Measurements from ENCODE around the gene PLCB3. TPM values are rescaled to one million over a fixed set of nuclear protein-coding genes. Genes with fewer than 3 reads are reported as not detected.
A peak's percentile ranks its signal among the peaks of the same experiment; 100 is the strongest.

The PLCB3 gene
- total RNA-seq, 1 experiment from 2014 or later: 10.4 TPM

DNA sequence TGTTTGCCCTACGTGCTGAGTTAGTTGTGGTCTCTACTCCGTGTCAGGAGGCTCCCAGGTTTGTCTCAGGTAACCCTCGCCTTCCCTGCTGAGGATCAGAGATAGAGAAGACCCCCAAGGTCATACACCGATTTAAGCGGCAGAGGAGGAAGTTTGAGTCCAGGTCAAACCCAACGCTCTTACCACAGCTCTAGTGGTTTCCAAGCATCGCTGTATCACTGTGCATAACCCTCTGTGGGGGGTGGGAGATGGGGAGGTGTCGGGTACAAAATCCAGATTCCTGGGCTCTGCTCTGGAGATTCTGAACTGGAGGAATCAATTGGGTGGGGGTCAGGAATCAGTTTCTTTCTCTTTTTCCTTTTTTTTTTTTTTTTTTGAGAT is 20.4 kb upstream of the PLCB3 start:
- in situ Hi-C loops (cut with HindIII; ENCODE audit: low pct_unique_long_range_greater_than_20kb, low sequenced_read_pairs): no loop called here
- no peak for DNase-seq (ENCODE audit: low read depth, low spot score)

- no peak for DNase-seq (ENCODE audit: low read depth, low spot score)
- in situ Hi-C loops (cut with HindIII; ENCODE audit: low pct_unique_long_range_greater_than_20kb, low sequenced_read_pairs): no loop called here
These were observed 19.8 kb upstream of the PLCB3 start for GRCh38 chr11:64231546-64231945.

- DNase-seq (ENCODE audit: low read depth, low spot score): no peak
- in situ Hi-C loops (cut with HindIII; ENCODE audit: low pct_unique_long_range_greater_than_20kb, low sequenced_read_pairs): no loop called here
These were observed 19.0 kb upstream of the PLCB3 start for GRCh38 chr11:64232182-64232966.

- DNase-seq (ENCODE audit: low read depth, low spot score): no peak
- in situ Hi-C loops (cut with HindIII; ENCODE audit: low pct_unique_long_range_greater_than_20kb, low sequenced_read_pairs): no loop called here
These were observed 18.4 kb upstream of the PLCB3 start for GRCh38 chr11:64232967-64233315.

- in situ Hi-C loops (cut with HindIII; ENCODE audit: low pct_unique_long_range_greater_than_20kb, low sequenced_read_pairs): no loop called here
These were observed 17.3 kb upstream of the PLCB3 start, which contains the start of gene VEGFB for GRCh38 chr11:64233913-64234586. VEGFB (plus strand) TSS chr11:64234584; CDS start chr11:64234834, 250 bp downstream.

DNA sequence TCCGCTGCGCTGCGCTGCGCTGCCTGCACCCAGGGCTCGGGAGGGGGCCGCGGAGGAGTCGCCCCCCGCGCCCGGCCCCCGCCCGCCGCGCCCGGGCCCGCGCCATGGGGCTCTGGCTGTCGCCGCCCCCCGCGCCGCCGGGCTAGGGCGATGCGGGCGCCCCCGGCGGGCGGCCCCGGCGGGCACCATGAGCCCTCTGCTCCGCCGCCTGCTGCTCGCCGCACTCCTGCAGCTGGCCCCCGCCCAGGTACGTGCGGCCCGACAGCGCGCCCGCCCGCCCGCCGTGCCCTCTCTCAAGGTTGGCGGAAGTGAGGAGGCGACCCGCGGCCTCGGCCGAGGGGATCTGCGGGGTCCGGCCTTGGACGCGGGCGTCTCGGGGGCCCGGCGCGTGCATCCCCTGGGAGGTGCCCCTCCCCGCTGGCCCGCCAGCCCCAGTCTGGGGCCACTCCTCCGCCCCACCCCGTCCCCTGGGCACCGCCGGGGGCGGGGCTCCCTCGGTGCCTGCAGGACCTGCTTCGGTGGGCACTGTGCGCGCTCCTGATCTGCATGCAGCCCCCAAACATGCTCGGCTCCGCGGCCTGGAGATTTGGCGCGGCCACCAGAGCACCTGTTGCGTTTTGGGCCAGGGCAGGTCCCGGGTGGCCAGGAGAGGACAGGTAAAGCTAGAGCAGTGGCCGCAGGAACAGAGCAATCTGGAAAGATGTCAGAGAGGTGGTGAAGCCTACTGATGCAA is 16.5 kb upstream of the PLCB3 start:
- DNase-seq (ENCODE audit: low read depth, low spot score): no peak
- in situ Hi-C loops (cut with HindIII; ENCODE audit: low pct_unique_long_range_greater_than_20kb, low sequenced_read_pairs): no loop called here

More at GRCh38 chr11:64233913-64234586, 17.3 kb upstream of the PLCB3 start, which contains the start of gene VEGFB:
- peak; percentile 55 for DNase-seq (ENCODE audit: low read depth, low spot score)

- no peak for DNase-seq (ENCODE audit: low read depth, low spot score)
- in situ Hi-C loops (cut with HindIII; ENCODE audit: low pct_unique_long_range_greater_than_20kb, low sequenced_read_pairs): no loop called here
These were observed 15.7 kb upstream of the PLCB3 start for GRCh38 chr11:64235437-64236161.

DNA sequence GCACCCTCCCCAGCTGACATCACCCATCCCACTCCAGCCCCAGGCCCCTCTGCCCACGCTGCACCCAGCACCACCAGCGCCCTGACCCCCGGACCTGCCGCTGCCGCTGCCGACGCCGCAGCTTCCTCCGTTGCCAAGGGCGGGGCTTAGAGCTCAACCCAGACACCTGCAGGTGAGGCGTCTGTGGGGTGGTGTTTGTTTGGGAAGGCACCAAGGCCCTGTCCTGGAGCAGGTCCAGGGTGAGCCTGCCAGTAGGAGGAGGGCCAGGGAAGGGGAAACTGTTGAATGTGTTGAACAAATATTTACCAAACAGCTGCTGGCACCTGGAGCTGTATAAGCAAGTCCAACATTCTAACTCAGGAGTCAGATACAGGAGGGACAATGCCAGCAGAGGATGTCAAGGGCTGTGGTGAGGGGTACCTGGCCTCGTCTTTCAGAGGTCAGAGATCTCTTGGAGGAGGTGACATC is 13.8 kb upstream of the PLCB3 start:
- in situ Hi-C loops (cut with HindIII; ENCODE audit: low pct_unique_long_range_greater_than_20kb, low sequenced_read_pairs): no loop called here

GRCh38 chr11:64238076-64238475 is 13.3 kb upstream of the PLCB3 start:
- no peak for DNase-seq (ENCODE audit: low read depth, low spot score)
- in situ Hi-C loops (cut with HindIII; ENCODE audit: low pct_unique_long_range_greater_than_20kb, low sequenced_read_pairs): no loop called here

More for the DNA sequence above, 13.8 kb upstream of the PLCB3 start:
- DNase-seq (ENCODE audit: low read depth, low spot score): no peak

GRCh38 chr11:64238999-64239398 is 12.3 kb upstream of the PLCB3 start:
- in situ Hi-C loops (cut with HindIII; ENCODE audit: low pct_unique_long_range_greater_than_20kb, low sequenced_read_pairs): no loop called here
- no peak for DNase-seq (ENCODE audit: low read depth, low spot score)

GRCh38 chr11:64239662-64240434 is 11.5 kb upstream of the PLCB3 start:
- DNase-seq (ENCODE audit: low read depth, low spot score): no peak
- in situ Hi-C loops (cut with HindIII; ENCODE audit: low pct_unique_long_range_greater_than_20kb, low sequenced_read_pairs): no loop called here

DNA sequence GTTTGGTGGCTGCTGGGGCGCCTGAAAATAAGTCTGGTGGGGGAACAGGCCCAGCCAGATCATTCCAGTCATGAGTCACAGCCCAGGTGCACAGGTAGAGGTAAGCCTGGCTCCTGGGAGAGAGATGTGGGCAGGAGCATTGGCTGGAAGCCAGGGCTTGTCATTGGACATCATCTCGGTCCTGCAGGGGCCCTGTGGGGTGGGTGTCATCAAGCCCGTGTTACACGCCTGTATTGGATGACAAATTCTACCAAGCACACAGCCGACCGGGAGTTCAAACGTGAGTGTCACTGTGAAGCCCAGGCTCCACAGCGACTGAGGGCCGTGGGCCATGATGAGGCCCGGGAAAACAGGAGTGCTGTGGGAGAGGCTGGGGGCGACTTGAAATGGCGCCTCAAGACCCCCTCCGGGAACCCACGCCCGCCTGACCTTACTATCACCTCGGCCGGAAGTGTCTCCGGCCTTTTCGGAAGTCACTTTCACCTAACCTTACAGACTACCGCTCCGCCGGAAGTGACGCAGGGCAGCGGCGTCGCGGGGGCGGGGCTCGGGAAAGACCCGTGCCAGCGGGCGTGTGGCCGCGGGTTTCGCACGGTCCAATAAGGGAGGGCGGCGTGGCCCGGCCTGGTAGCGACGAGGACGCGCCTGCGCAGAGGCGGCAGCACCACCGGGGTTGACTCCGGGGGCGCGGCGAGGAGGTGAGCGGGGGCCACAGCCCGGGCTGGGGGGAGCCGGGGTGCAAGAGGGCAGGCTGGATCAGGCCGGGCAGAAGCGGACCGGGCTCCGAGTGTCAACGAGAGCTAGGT is 10.7 kb upstream of the PLCB3 start, which contains the start of gene FKBP2:
FKBP2 (plus strand) TSS at position 661 of the 806 bp plus-strand sequence. CDS start 1,293 bp downstream, outside the sequence.
- DNase-seq (ENCODE audit: low read depth, low spot score): peak; percentile 93
- in situ Hi-C loops (cut with HindIII; ENCODE audit: low pct_unique_long_range_greater_than_20kb, low sequenced_read_pairs): no loop called here

DNA sequence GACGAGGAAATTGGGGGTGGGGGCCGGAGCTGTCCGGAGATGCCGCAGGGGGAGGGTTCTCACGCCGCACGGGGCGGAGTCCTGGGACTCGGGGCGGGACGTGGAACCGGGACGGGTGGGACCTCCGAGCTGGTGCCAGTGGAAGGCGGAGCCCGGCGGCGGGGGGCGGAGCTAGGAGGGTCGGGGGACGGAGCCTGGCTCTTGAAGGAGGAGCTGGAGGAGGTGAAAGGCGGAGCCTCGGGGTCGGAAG is 10.2 kb upstream of the PLCB3 start:
- DNase-seq (ENCODE audit: low read depth, low spot score): peak; percentile 97
- in situ Hi-C loops (cut with HindIII; ENCODE audit: low pct_unique_long_range_greater_than_20kb, low sequenced_read_pairs): no loop called here

GRCh38 chr11:64241491-64242374 is 9.6 kb upstream of the PLCB3 start:
- in situ Hi-C loops (cut with HindIII; ENCODE audit: low pct_unique_long_range_greater_than_20kb, low sequenced_read_pairs): no loop called here
- no peak for DNase-seq (ENCODE audit: low read depth, low spot score)

- in situ Hi-C loops (cut with HindIII; ENCODE audit: low pct_unique_long_range_greater_than_20kb, low sequenced_read_pairs): no loop called here
These were observed 8.0 kb upstream of the PLCB3 start for GRCh38 chr11:64243236-64243854.

More at GRCh38 chr11:64243236-64243854, 8.0 kb upstream of the PLCB3 start:
- DNase-seq (ENCODE audit: low read depth, low spot score): no peak
